ENCODE data around the gene PLSCR1. TPM values are rescaled to one million over a fixed set of nuclear protein-coding genes. Genes with fewer than 3 reads are reported as not detected.
A peak's percentile ranks its signal among the peaks of the same experiment; 100 is the strongest.

PLSCR1 gene
- polyA plus RNA-seq, 2 of the 4 experiments (the other 2 are of a cell fraction): 37.1 to 54.4 TPM

GRCh38 chr3:146513386-146514051, 30.9 kb downstream of the PLSCR1 start:
- Histone ChIP-seq H3K4me1 (peaks cover 24% of the 10 kb centered on the region; the same call in 1 of the 3 replicates), H3K4me2 (0 out of 3 replicates have a peak overlapping the region, but pooled peaks have one; percentile 16), H3K9me3 (no peaks in the 10 kb centered on the region), H3K4me3 (no peak overlapping the region), H3K27ac (no peak overlapping the region)
- ChIA-PET CTCF (interaction anchor here (0.7 to 0.9 kb wide), 2 partner anchors 22 kb away, joined by 3 to 6 read pairs; no protein-coding TSS in a partner anchor), POLR2A (interaction anchor here (2.1 kb wide), 1 partner anchor 44 kb away, joined by 4 read pairs; the partner anchor contains the start of gene PLSCR2)
- WGBS (ENCODE audit: missing lambda C conversion rate): 70% methylated on average over 2 of the region's 2 CpGs
- DNase-seq (ENCODE audit: low read depth in 1 of 2, low spot score in 1 of 2): no peak
- no peak; a peak in 1 of 6 replicates for ATAC-seq
- FAIRE-seq: no peak
- TF ChIP-seq GATA3 (IDR thresholded peaks at IDR 0.05; ENCODE audit: borderline replicate concordance) (no peak), FOXS1 (CRISPR knock-in tag; IDR thresholded peaks at IDR 0.05) (no peak), NFE2L2 (conservative IDR thresholded peaks at IDR 0.05; ENCODE audit: low read length) (no peak), SMC3 (IDR thresholded peaks at IDR 0.05) (no peak), JUN (IDR thresholded peaks at IDR 0.05) (no peak), ESRRA (IDR thresholded peaks at IDR 0.05; ENCODE audit: borderline replicate concordance, low read length) (no peak), HOXB13 (CRISPR knock-in tag; IDR thresholded peaks at IDR 0.05; ENCODE audit: low read depth) (no peak), ELK1 (IDR thresholded peaks at IDR 0.05; ENCODE audit: low read depth, low read length) (no peak), CEBPB (IDR thresholded peaks at IDR 0.05) (no peak), HDAC2 (IDR thresholded peaks at IDR 0.05) (no peak), FOSB (CRISPR knock-in tag; IDR thresholded peaks at IDR 0.05) (no peak), REST (IDR thresholded peaks at IDR 0.05) (no peak), PHF8 (IDR thresholded peaks at IDR 0.05; ENCODE audit: borderline replicate concordance, low read depth) (no peak), RAD21 (conservative IDR thresholded peaks at IDR 0.05 in 1 of 2, IDR thresholded peaks at IDR 0.05 in 1 of 2) (no peak), ZC3H11A (IDR thresholded peaks at IDR 0.05) (no peak), ZSCAN20 (CRISPR knock-in tag; IDR thresholded peaks at IDR 0.05) (no peak), SREBF2 (IDR thresholded peaks at IDR 0.05) (no peak), HOXB5 (CRISPR knock-in tag; IDR thresholded peaks at IDR 0.05) (no peak)
- TF ChIP-seq, protein P1, sequence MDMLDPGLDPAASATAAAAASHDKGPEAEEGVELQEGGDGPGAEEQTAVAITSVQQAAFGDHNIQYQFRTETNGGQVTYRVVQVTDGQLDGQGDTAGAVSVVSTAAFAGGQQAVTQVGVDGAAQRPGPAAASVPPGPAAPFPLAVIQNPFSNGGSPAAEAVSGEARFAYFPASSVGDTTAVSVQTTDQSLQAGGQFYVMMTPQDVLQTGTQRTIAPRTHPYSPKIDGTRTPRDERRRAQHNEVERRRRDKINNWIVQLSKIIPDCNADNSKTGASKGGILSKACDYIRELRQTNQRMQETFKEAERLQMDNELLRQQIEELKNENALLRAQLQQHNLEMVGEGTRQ (IDR thresholded peaks at IDR 0.05): no peak

- WGBS (ENCODE audit: missing lambda C conversion rate): 80% methylated on average over 3 of the region's 3 CpGs
- H3K4me3 ChIP-seq: no peak overlapping the region
- DNase-seq (ENCODE audit: low read depth in 1 of 2, low spot score in 1 of 2): no peak
- no peak overlapping the region for H3K4me2 ChIP-seq
- ChIA-PET POLR2A (interaction anchor here (0.7 kb wide), 1 partner anchor 33 kb away, joined by 3 read pairs; the partner anchor contains the start of gene PLSCR1), CTCF (interaction anchor here (0.6 kb wide), 1 partner anchor 456 kb away, joined by 3 read pairs; no protein-coding TSS in a partner anchor)
- H3K4me1 ChIP-seq: peaks cover 28% of the 10 kb centered on the region
- no peaks in the 10 kb centered on the region for H3K9me3 ChIP-seq
- FAIRE-seq: no peak
- H3K27ac ChIP-seq: no peak overlapping the region
- no peak for ATAC-seq
- TF ChIP-seq FOXS1 (CRISPR knock-in tag; IDR thresholded peaks at IDR 0.05) (no peak), EP300 (IDR thresholded peaks at IDR 0.05) (no peak), ESRRA (IDR thresholded peaks at IDR 0.05; ENCODE audit: borderline replicate concordance, low read length) (no peak), JUN (IDR thresholded peaks at IDR 0.05) (no peak)
Observed at GRCh38 chr3:146511402-146512134, 32.8 kb downstream of the PLSCR1 start.

Measured in A549 (cell line).